HG03571 (cell line): ENCODE data around the gene BCL2A1.
"Not testable (repeated sequence)": the region's sequence is repeated elsewhere in the genome, so short reads cannot be mapped to it uniquely, and the experiment has no call there.

Experiments
- ATAC-seq: cut with Tn5 transposase; IDR thresholded peaks from one replicate; pipeline ENCODE4 v1.9.1; 2021; ENCODE audit not compliant: unreplicated experiment

The BCL2A1 gene

DNA sequence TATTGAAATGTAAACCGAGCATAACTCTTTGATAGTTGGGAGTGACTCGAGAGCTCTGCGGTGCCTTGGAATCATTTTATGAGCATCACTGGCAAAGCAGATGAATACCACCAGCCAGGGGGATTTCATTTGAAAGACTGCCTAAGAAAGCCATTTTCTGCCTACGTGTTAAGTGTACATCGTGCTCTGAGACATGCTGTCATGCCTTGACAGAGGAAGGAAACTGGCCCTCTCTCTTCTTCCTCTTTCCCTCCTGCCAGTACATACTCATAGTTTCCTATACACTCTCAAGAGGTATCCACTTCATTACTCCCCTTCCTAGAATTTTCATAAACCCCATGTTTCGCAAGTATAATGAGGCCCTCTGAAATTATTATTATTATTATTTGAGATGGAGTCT lies 8.8 kb downstream of the BCL2A1 start:
- peak; percentile 41 for ATAC-seq

DNA sequence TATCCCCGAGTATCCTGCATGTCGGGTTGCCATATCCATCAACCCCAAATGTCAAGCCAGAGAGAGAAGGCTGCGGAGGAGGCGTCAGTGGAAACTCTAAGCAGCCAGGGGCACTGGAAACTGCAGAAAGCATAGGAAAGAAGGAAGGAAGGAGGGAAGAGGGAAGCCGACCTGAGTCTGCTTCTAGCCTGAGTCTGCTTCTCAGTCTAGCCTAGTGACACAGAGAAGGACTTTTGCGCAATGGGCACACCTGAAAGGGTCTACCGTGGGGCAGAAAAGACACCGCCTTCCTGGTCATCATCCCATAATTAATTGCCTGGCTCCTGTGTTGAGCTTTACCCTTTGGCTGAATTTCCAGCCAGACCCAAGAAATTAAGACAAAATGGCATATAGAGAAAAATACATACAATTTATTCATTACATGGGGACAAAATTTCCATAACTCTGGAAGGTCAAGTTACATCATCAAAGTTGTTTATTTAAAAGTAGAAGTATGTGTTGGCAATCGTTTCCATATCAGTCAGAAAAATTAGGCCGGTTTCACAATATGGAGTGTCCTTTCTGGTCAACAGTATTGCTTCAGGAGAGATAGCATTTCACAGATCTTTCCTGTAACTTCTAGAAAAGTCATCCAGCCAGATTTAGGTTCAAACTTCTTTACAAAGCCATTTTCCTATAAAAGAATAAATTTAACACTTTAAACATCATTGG lies 10.3 kb downstream of the BCL2A1 start:
- no peak for ATAC-seq

DNA sequence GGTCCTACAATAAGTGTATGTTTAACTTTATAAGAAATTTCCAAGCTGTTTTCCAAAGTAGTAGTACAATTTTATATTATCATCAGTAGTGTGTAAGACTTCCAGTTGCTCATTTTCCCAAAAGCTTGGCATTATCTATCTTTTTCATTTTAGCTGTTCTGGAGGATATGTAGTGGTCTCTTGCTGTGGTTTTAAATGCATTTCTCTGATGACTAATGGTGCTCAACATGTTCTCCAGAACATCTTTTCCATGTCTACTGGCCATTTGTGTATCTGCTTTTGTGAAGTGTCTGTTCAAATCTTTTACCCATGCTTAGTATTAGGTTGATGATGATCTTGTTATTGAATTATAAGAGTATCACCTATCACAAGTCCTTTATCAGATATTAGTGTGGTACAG lies 13.3 kb downstream of the BCL2A1 start:
- ATAC-seq, result no peak

DNA sequence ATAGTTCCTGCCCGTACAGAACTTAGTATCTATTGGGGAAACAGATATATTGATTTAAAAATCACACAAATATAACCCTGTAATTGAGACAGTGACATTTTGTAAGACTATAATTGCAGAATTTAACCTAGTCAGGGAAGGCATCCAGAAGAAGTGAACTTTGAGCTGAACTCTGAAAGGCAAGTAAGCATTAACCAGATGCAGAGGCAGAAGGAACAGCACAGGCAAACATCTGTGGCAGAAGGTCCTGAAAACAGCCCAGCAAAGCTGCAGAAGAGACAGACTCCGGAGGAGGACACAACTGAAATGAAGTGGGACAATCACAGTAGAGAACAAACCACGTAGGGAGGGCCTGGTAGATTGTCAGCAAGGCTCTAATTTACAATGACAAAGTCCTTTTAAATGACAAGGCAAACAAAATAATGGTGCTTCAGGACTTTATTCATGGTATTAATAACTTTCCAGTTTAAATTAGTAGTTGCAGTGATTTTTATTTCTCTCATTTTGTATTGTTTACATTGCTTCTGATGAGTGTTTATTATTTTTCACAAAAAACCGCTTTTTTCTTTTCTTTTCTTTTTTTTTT lies 14.5 kb downstream of the BCL2A1 start:
- ATAC-seq, result no peak

DNA sequence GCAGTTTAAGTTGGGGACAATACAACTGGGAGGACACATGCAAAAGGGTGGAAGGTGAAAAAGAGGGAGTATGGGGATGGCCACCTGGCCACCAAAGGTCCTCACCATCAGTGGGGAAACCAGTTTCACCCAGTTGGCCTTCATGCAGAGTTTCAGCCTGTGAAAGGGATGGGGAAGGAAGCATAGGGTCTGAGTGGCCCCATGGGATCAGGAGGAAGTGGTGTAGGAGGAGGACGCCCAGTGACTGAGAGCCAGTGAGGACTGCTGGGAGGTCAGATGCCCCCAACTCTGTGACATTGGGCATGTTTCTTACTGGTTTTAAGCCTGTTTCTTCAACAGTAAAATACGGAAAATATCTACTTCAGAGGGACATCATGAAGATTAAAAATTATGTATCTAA lies 16.3 kb downstream of the BCL2A1 start:
- ATAC-seq, result no peak

DNA sequence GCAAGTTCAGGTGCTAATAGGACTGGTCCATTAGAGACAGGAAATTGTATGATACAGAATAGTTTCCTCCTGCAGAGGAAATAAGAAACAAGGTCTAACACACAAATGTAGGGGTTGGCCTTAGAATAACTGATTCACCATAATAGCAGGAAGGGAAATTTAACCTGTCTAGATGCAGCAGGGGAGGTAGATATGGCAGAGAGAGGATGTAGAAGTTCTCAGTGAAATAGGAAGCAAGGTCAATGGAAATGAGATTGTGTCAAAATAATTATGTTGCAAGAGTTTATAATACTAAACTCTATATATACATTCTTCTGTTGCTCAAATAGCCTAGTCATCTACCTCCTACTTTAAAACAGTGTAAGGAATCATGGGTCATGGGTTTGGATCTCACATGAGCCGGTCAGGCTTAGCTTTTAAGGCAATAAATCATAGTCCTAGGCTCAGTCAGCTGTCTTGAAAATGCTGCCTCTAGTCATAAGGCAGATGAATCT lies 17.0 kb downstream of the BCL2A1 start:
- no peak for ATAC-seq

DNA sequence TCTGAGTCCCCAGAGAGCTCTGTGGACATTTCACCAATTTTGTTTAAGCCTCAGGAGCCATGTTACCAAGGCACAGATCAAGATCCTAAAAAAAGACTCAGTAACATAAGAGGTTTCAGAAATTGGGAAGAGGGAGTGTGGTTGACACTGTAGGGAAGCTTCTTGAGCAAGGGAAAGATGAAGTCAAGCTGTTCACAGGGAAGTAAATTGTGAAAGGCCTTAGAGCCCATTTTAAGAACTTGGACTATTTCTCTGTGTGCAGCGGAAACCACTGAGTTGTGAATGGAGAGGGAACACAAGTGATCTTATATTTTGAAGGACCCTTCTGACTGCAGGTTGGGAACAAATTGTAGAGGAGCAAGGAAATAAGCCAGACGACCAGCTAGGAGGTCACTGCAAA lies 18.7 kb downstream of the BCL2A1 start:
- no peak for ATAC-seq

DNA sequence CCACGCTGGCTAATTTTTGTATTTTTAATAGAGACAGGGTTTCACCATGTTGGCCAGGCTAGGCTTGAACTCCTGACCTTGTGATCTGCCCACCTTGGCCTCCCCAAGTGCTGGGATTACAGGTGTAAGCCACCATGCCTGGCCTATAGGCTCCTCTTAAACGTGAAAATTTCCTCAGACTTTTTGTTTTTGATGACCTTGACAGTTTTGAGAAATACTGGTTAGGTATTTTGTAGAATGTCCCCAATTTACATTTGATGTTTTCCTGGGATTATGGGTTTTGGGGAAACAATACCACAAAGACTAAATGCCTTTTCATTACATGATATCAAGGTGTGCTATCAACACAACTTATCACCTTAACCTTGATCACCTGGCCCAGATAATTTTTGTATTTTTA lies 20.7 kb downstream of the BCL2A1 start:
- no peak for ATAC-seq

DNA sequence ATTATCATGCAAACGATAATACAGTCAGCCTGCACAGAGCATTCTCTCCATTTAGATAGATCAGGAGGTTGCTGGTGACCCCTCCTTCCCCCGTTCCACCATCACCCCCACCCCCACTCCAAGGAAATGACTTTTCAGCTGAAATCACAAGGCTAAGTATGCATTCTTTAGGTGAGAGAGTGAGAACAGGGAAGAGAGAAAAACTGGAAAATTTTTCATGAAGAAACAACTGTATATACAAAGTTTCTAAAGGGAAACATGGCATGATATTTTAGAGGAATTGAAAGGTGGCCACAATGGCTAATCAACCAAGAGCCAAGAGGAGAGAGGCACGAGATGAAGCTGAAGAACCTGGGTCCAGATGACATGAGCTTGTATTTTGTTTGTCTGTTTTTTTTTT lies 22.2 kb downstream of the BCL2A1 start:
- no peak for ATAC-seq

DNA sequence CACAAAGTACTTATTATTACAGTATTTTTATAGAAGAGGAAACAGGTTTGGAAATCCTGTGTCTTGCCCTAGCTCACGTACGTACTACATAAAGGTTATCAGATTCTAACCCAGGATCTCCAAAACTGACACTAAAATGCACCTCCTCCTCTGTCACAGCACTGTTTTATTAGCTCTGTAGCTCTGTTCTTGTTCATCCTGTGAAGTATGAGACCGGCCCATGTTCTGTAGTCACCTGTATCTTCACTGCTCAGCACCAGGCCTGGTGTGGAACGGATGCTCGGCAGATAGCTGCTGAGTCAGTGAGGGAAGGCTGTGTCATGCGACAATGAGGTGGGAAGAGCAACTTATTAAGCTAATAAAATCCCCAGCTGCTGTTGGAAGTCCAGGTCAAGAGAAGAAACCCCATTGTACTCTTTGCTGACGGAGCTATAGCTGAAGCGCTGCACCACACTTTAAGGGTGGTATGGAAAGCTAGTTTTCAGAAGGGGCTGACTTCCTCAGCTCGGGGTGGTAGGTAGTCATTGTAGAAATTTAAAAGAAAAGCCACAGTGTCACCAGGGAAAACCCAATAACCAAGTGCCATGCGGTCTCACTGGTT lies 22.8 kb downstream of the BCL2A1 start:
- ATAC-seq, result no peak

DNA sequence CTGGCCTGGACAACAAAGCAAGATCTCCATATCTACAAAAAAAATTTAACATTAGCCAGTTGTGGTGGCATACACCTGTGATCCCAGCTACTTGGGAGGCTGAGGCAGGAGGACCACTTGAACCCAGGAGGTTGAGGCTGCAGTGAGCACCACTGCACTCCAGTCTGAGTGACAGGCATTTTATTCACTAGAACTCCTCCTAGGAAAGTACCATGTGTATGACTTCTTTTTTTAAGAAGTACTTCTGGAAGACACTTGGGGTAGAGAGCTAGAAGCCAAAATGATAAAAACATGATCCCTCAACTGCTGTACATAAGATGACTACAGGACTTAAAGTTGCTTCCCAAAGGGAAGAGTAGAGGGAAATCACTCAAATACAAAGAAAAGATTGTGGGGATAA lies 24.0 kb downstream of the BCL2A1 start:
- no peak for ATAC-seq

DNA sequence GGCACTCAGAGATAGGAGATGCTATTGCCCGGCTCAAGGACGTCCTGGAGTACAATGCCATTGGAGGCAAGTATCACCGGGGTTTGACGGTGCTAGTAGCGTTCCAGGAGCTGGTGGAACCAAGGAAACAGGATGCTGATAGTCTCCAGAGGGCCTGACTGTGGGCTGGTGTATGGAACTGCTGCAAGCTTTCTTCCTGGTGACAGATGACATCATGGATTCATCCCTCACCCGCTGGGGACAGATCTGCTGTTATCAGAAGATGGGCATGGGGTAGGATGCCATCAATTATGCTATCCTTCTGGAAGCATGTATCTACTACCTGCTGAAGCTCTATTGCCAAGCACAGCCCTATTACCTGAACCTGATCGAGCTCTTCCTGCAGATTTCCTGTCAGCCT lies 26.4 kb downstream of the BCL2A1 start:
- ATAC-seq, result no peak

DNA sequence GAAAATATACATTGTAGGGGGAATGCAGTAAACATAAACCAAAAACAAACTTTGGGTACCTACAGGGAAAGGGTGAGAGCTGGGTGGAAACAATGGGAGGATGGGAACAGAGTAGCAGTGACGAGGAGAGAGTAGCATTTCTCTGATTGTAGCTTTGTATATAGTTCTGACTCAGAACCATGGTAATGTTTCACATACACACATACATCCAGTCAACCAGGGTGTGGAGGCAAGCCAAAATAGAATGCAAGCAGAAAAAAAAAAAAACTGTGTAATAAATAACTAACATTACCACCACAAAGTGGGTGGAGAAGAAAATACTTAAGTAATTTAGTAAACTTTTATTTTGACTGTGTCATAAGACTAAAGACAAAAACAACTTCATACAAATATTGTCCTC lies 27.2 kb downstream of the BCL2A1 start:
- peak; percentile 83 for ATAC-seq

DNA sequence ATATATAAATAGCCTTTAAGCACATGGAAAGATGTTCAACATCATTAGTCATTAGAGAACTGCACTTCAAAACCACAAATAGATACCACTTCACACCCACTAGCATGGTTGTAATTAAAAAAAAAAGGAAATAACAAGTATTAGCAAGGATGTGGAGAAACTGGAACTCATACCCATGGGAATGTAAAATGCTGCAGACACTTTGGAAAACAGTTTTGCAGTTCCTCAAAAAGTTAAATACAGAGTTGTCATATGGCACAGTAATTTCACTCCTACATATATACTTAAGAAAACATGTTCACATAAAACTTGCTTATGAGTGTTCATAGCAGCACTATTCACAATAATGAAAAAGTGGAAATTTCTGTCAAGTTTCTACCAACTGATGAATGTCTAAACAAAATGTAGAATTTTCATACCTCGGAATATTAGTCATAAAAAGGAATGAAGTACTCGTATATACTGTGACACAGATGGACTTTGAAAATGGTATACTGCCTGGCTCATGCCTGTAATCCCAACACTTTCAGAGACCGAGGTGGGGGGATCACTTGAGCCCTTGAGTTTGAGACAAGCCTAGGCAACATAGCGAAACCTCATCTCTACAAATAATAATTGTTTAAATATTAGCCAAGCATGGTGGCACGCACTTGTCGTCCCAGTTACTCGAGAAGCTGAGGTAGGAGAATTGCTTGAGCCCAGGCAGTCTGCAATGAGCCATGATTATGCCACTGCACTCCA lies 28.1 kb downstream of the BCL2A1 start:
- no peak for ATAC-seq

DNA sequence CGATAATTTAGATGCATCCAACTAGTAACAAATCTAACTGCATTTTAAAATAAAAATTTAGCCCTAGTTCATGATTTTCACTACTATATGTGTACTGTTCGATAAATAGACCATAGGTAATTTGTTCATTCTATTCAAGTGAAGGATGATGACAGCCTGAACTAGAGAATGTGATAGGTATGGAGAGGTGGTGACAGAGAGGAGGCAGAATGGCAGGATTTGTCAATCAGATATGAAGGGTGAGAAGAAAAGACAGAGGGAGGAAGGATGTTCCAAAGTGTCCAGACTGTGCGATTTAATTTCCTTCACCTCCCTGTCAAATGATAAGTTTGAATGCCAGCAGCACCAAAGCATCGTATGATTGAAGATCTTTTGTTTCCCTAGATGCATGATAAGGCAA lies 31.6 kb downstream of the BCL2A1 start:
- no peak for ATAC-seq

DNA sequence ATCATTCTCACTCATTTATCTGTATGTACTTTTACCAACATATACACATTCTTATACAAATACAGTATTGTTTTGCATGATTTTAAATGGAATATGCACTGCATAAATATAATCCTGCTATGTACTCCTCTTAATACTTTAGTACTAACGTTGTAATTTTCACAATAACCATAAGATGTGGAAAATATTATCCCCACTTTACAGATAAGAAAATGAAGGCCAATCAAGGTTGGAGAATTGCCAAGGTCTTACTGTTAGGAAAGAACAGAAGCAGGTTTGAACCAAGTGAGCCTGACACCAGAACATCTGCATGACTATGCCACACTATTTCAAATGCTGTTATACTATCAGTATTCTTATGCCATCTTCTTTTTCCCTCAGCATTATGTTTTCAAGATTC lies 32.9 kb downstream of the BCL2A1 start:
- ATAC-seq, result no peak

DNA sequence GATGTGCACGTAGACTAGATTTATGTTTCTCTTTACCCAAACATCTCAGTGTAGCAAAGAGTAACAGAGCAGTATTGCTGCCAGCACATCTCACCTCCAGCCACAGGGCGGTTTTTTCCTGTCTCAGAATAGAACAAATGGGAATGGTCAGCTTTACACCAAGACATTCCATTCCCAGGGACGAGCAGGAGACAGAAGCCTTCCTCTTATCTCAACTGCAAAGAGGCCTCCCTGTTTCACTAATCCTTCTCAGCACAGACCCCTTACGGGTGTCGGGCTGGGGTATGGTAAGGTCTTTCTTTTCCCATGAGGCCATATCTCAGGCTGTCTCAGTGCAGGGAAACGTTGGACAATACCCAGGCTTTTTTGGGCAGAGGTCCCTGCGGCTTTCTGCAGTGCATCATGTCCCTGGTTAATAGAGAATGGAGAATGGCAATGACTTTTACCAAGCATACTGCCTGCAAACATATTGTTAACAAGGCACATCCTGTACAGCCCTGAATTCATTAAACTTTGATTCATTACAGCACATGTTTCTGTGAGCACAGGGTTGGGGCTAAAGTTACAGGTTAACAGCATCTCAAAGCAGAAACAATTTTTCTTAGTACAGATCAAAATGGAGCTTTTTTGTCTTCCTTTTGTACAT lies 35.3 kb downstream of the BCL2A1 start:
- ATAC-seq, result not testable (repeated sequence)

DNA sequence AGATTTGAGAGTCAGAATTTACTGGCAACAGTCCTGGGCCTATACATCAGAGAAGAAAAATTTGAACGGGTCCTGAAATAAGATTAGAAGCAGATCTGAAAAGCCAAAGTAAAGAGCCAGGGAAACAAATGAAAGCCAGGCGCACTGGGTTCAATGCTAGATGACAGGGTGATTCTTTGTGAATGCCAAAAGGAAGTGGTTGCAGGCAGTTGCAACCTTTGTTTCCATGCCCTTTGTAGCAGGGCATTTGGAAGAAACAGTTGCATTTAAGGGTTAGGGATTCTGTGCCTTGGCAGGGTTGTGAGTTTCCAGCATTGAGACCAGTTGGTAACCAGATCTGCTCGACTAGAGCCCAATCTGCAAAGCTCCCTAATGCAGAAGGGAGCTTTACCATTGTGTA lies 37.8 kb downstream of the BCL2A1 start:
- ATAC-seq, result no peak

DNA sequence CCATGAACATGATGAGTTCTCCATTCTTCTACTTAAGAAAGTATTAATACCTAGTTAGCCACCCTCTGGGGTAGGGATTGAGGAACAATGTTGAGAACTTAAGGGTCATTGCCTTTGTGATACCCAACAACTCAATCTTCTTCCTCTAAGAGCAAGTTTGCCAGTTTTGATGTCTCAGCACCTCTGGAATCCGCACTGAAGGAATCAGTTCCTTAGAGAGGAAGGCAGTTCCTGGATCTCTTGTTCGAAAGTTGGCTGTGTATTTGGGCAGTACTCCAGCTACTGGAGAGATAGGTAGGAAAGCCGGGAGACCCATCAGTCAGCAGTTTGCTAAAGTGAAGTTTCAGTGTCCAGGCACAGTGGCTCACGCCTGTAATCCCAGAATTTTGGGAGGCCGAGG lies 38.5 kb downstream of the BCL2A1 start:
- no peak for ATAC-seq

DNA sequence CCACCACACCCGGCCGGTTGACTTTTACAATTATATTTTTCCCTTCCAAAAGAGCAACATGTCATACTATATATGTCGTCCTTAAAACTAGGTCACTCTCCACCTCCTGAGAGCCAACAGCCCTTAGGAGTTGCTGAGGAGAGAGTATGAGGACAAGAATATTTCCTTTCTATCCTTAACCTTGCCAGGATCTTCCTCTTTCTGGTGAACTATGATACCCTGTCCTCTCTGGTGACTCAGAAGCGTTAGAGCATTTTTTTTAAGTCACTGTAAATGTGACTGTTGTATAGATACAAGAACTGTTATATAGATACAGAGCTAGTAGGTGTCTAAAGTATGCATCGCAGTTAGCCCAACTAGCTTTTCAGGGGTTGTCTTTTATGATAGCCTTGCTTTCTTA lies 40.5 kb downstream of the BCL2A1 start:
- no peak for ATAC-seq

DNA sequence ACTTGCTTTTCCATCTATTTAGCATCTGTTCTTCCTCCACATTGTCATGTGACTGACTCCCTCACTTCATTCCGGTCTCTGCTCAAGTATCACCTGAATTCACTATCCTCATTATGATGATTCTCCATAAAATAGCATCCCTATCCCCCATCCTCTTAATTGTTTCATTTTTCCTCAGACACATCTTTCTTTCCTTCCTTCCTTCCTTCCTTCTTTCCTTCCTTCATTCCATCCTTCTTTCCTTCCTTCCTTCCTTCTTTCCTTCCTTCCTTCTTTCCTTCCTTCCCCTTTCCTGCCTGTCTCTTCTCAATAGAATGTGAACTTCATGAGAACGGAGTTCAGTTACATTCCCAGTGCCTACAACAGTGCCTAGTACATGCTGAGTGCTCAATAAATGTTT lies 41.6 kb downstream of the BCL2A1 start:
- ATAC-seq, result no peak
